ENCODE results near the gene MEAF6. TPM values are rescaled to one million over a fixed set of nuclear protein-coding genes. Genes with fewer than 3 reads are reported as not detected.

The MEAF6 gene
- total and polyA plus RNA-seq, 2 donors: 57.4 to 107 TPM

DNA sequence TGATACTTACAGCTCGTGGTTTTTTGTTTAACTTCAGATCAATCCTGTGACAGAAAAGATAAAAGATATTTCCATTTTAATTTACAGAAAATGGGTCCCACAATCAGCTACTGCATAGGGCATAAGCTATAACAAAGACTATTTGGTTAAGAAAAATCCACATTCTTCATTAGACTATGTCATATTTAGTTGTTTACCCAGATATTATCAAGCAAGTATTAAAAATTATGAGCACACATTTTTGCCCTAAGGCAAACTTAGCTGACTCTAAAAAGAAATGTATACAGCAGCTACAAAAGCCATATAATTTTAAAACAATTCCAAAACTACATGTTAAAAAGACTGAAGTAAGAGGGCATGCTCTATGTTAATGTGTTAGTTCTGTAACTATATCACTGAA lies 18.7 kb downstream of the MEAF6 start:
- H3K9me3 ChIP-seq (ENCODE audit: control insufficient read depth in 2 of 2, insufficient read depth in 1 of 2, low read length in 1 of 2): no peaks in the 10 kb centered on the region
- no peaks in the 10 kb centered on the region for H3K4me1 ChIP-seq (ENCODE audit: control insufficient read depth in 2 of 2, insufficient read depth in 2 of 2, low read length in 2 of 2)
- 82% methylated on average over 1 of the region's 1 CpG for WGBS
- H3K27me3 ChIP-seq (ENCODE audit: control insufficient read depth in 2 of 2, insufficient read depth in 1 of 2, low read length in 1 of 2): no peaks in the 10 kb centered on the region
- no peak overlapping the region for H3K27ac ChIP-seq (ENCODE audit: low read depth in 1 of 2, low read length in 1 of 2)
- no peak overlapping the region for H3K4me3 ChIP-seq (ENCODE audit: low read length in 2 of 2)
- peaks cover 26 to 43% of the 10 kb centered on the region in 2 donors for H3K36me3 ChIP-seq (ENCODE audit: control insufficient read depth in 2 of 2, insufficient read depth in 2 of 2, low read length in 1 of 2)
- DNase-seq (ENCODE audit: low read depth in 6 of 9, low spot score in 9 of 9): no peak

DNA sequence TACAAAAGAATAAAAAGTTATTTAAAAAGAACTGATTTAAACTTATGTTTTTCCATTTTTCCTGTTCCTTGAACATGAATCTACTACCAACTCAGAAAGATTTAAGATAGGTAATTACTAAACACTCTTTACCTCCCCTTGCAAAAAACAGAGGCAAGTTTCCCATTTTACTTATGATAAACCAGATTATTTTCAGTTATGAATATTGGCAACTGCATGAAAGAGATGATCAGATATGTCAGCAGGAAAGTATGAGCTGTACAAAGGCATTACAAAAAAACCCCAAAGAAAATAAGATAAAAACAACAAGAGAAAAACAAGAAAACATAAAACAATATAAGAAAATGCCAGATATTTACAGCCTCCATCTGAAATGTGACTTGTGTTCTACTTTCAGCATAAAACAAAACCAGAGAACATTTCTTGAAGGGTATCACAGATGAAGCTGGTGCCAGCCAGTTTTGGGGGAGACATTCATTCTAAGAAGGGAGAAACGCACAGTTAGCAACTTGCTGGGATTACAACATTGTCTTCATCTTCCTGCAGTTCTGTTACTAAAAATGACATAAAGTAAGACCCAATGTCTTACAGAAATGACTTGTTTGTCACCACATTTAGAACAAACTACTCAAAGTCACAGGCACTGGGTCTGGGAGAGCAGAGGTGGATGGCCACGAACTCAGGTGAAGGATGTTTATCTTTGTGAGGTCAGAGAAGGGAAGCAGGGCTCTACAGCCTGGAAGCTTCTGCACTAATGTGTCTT lies 21.0 kb downstream of the MEAF6 start:
- no peaks in the 10 kb centered on the region for H3K9me3 ChIP-seq (ENCODE audit: control insufficient read depth in 2 of 2, insufficient read depth in 1 of 2, low read length in 1 of 2)
- 97% methylated on average over 2 of the region's 2 CpGs for WGBS
- H3K4me1 ChIP-seq (ENCODE audit: control insufficient read depth in 2 of 2, insufficient read depth in 2 of 2, low read length in 2 of 2): no peaks in the 10 kb centered on the region
- peaks cover 25 to 38% of the 10 kb centered on the region in 2 donors for H3K36me3 ChIP-seq (ENCODE audit: control insufficient read depth in 2 of 2, insufficient read depth in 2 of 2, low read length in 1 of 2)
- H3K27me3 ChIP-seq (ENCODE audit: control insufficient read depth in 2 of 2, insufficient read depth in 1 of 2, low read length in 1 of 2): no peaks in the 10 kb centered on the region
- H3K4me3 ChIP-seq (ENCODE audit: low read length in 2 of 2): no peak overlapping the region
- no peak overlapping the region for H3K27ac ChIP-seq (ENCODE audit: low read depth in 1 of 2, low read length in 1 of 2)
- no peak for DNase-seq (ENCODE audit: low read depth in 6 of 9, low spot score in 9 of 9)

DNA sequence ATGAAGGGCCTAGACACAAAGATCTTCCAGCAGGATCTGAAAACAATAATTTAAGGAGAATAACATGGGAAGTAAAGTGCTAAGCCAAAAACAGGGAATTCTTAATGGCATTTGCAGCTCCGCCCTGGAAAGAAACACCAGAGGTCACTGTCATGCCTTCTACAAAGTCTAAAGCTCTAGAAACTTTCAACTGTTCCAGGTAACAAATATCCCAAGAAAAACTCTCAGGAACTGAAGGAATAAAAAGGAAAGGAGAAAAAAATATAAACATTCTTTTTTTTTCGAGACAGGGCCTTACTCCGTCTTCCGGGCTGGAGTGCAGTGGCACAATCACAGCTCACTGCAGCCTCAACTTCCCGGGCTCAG lies 27.0 kb downstream of the MEAF6 start:
- Histone ChIP-seq H3K4me1 (ENCODE audit: control insufficient read depth in 2 of 2, insufficient read depth in 2 of 2, low read length in 2 of 2) (peaks cover 0 to 11% of the 10 kb centered on the region in 2 donors), H3K4me3 (ENCODE audit: low read length in 2 of 2) (no peak overlapping the region), H3K27ac (ENCODE audit: low read depth in 1 of 2, low read length in 1 of 2) (no peak overlapping the region), H3K27me3 (ENCODE audit: control insufficient read depth in 2 of 2, insufficient read depth in 1 of 2, low read length in 1 of 2) (no peaks in the 10 kb centered on the region), H3K36me3 (ENCODE audit: control insufficient read depth in 2 of 2, insufficient read depth in 2 of 2, low read length in 1 of 2) (peaks cover 40 to 42% of the 10 kb centered on the region in 2 donors), H3K9me3 (ENCODE audit: control insufficient read depth in 2 of 2, insufficient read depth in 1 of 2, low read length in 1 of 2) (no peaks in the 10 kb centered on the region)
- no peak for DNase-seq (ENCODE audit: low read depth in 6 of 9, low spot score in 9 of 9)
- WGBS: 97% methylated on average over 5 of the region's 5 CpGs

DNA sequence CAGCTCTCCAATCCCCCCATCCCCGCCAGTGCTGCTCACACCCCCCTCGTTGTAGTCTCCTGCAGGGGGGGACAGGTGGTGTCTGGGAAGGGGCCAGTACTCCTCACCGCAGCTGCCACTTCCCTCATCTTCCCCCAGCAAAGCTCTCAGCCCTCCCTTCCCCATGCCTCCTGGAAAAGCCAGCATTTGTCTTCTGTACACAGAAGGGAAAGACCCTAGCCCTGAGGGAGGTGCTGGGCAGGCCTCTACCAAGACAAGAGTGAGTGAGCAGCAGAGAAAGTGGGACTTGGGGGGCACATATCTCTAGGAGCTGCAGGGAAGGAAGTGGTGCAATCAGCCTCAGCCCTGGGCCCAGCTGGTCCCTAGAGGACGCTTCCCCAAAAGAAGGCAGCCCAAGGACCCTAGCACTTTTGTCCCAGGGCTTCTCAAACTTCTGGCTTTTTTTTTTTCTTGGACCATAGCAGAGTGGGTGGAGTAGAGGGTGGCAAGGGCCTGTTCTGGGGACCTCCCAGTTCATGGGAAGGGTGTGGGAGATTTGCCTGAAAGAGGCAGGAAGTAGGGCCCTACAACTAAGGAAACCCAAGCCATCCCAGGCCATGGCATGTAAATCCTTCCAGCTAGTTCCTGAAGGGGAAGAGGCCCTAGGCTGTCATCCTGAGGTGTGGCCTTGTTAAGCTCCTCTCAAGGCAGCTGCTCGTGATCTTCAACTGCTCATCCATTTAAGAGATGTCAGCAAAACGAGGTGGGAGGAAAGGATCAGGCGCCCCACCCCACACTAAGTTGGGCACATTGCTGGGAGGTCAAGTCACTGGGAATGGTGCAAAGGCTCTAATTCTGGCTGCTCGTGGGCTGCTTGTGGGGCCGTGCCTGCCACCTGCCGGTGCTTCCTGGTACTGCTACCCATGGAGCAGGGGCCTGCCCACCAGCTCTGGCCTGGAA lies 27.6 kb downstream of the MEAF6 start:
- Histone ChIP-seq H3K36me3 (ENCODE audit: control insufficient read depth in 2 of 2, insufficient read depth in 2 of 2, low read length in 1 of 2) (peaks cover 46 to 47% of the 10 kb centered on the region in 2 donors), H3K9me3 (ENCODE audit: control insufficient read depth in 2 of 2, insufficient read depth in 1 of 2, low read length in 1 of 2) (no peaks in the 10 kb centered on the region), H3K4me3 (ENCODE audit: low read length in 2 of 2) (no peak overlapping the region), H3K27me3 (ENCODE audit: control insufficient read depth in 2 of 2, insufficient read depth in 1 of 2, low read length in 1 of 2) (no peaks in the 10 kb centered on the region), H3K27ac (ENCODE audit: low read depth in 1 of 2, low read length in 1 of 2) (peak overlapping the region in 1 of 2 donors; percentile 54), H3K4me1 (ENCODE audit: control insufficient read depth in 2 of 2, insufficient read depth in 2 of 2, low read length in 2 of 2) (peaks cover 0 to 11% of the 10 kb centered on the region in 2 donors)
- 14% methylated on average over 10 of the region's 10 CpGs for WGBS
- DNase-seq (ENCODE audit: low read depth in 6 of 9, low spot score in 9 of 9): peak in 5 of 9 donors; percentile 51 to 79 (median 67)

DNA sequence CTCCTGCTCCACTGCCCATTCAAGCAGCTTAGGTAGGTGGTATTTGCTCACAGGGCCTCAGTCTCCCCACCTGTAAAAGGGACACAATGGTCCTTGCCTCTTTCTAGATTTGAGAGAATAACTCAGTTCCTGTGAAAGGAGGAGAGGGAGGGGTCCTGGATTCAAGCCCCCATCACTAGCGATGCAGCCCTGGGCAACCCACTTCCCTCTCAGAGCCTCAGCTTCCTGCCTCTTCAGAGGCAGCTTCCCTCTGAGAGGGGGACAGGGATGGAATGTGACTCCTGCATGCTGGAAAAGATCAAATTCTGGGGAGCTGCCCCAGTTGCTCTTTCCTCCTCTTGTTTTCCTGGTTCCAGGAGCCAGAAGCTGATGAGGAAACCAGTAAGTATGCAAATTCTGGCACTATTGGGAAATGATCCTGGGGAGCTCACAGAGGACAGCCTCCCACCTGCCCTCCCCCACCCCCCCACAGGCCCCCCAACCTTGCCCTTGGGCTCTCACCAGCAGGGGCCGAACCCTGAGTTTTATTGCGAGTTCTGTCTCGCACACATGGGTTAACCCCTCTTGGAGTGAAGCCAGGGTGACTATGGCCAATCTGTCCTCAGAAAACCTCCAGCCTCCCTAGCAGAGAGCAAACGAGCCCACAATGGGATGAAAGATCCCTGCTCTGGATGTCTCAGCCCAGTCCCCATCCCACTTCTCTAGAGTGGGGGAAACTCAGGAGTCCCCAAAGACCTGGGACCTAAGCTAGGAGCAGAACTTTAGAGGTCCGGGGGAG lies 28.5 kb downstream of the MEAF6 start:
- Histone ChIP-seq H3K4me3 (ENCODE audit: low read length in 2 of 2) (no peak overlapping the region), H3K9me3 (ENCODE audit: control insufficient read depth in 2 of 2, insufficient read depth in 1 of 2, low read length in 1 of 2) (no peaks in the 10 kb centered on the region), H3K27ac (ENCODE audit: low read depth in 1 of 2, low read length in 1 of 2) (no peak overlapping the region), H3K4me1 (ENCODE audit: control insufficient read depth in 2 of 2, insufficient read depth in 2 of 2, low read length in 2 of 2) (peaks cover 0 to 11% of the 10 kb centered on the region in 2 donors), H3K27me3 (ENCODE audit: control insufficient read depth in 2 of 2, insufficient read depth in 1 of 2, low read length in 1 of 2) (no peaks in the 10 kb centered on the region), H3K36me3 (ENCODE audit: control insufficient read depth in 2 of 2, insufficient read depth in 2 of 2, low read length in 1 of 2) (peaks cover 51 to 55% of the 10 kb centered on the region in 2 donors)
- no peak for DNase-seq (ENCODE audit: low read depth in 6 of 9, low spot score in 9 of 9)
- WGBS: 66% methylated on average over 6 of the region's 6 CpGs

DNA sequence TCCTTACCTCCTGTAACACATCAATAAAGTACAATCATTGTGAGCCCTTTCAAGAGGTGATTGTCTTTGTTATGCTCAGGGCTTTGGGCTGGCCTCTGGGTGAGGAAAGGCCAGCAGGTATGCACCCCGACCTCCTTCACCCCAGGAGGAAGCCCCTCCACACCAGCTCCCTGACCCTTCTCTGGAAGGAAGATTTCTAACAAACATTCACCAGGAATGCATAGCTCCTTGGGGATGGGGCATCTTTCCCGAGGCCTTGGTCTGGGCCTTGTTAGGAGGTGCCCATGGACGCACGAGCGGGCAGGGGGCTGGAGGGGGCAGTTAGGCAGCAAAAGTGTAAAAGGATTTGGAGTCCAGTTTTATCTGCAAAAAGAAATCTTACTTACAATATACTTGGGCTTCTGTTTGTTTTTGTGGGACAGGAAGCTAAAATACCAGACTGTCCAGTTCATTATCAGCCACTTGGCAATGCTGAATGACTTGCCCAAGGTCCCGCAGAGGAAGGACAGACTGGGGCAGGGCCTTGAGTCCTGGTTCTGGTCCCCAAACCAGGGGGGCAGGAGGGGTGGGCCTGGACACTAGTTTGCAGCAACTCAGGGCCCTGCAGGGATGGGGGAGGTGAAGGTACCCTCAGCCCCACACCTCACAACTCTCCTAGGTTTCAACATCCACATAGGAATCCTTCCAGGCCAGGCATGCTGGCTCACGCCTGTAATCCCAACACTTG lies 30.1 kb downstream of the MEAF6 start:
- no peak overlapping the region for H3K27ac ChIP-seq (ENCODE audit: low read depth in 1 of 2, low read length in 1 of 2)
- H3K4me3 ChIP-seq (ENCODE audit: low read length in 2 of 2): no peak overlapping the region
- H3K36me3 ChIP-seq (ENCODE audit: control insufficient read depth in 2 of 2, insufficient read depth in 2 of 2, low read length in 1 of 2): peaks cover 53 to 57% of the 10 kb centered on the region in 2 donors
- 95% methylated on average over 7 of the region's 7 CpGs for WGBS
- no peaks in the 10 kb centered on the region for H3K27me3 ChIP-seq (ENCODE audit: control insufficient read depth in 2 of 2, insufficient read depth in 1 of 2, low read length in 1 of 2)
- no peak for DNase-seq (ENCODE audit: low read depth in 6 of 9, low spot score in 9 of 9)
- no peaks in the 10 kb centered on the region for H3K9me3 ChIP-seq (ENCODE audit: control insufficient read depth in 2 of 2, insufficient read depth in 1 of 2, low read length in 1 of 2)
- H3K4me1 ChIP-seq (ENCODE audit: control insufficient read depth in 2 of 2, insufficient read depth in 2 of 2, low read length in 2 of 2): peaks cover 6 to 20% of the 10 kb centered on the region in 2 donors

DNA sequence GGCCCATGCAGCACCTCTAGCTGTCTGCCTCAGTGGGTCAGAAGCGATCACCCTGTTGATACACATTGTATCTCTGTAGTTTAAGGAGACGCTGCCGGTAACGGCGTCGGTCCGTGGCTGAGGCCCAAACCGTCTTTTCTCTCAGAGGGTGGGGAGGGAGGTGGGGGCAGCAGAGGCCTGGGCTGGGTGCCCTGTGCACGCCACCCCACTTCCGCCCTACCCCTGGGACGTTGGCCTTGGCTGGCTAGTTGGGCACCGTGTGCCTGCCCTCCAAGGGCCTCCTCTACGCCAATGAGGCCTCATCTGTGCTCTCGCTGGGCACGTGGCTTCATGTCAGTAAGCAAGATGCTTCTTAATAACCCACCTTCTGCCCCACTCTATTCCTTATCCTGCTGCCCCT lies 30.8 kb downstream of the MEAF6 start:
- no peak overlapping the region for H3K27ac ChIP-seq (ENCODE audit: low read depth in 1 of 2, low read length in 1 of 2)
- H3K36me3 ChIP-seq (ENCODE audit: control insufficient read depth in 2 of 2, insufficient read depth in 2 of 2, low read length in 1 of 2): peaks cover 49 to 53% of the 10 kb centered on the region in 2 donors
- 95% methylated on average over 15 of the region's 15 CpGs for WGBS
- H3K4me3 ChIP-seq (ENCODE audit: low read length in 2 of 2): no peak overlapping the region
- no peaks in the 10 kb centered on the region for H3K27me3 ChIP-seq (ENCODE audit: control insufficient read depth in 2 of 2, insufficient read depth in 1 of 2, low read length in 1 of 2)
- peaks cover 12 to 27% of the 10 kb centered on the region in 2 donors for H3K4me1 ChIP-seq (ENCODE audit: control insufficient read depth in 2 of 2, insufficient read depth in 2 of 2, low read length in 2 of 2)
- H3K9me3 ChIP-seq (ENCODE audit: control insufficient read depth in 2 of 2, insufficient read depth in 1 of 2, low read length in 1 of 2): no peaks in the 10 kb centered on the region
- no peak for DNase-seq (ENCODE audit: low read depth in 6 of 9, low spot score in 9 of 9)

Measured in thymus (tissue), 11 donors.